PFSK-1 (cell line): ENCODE measurements around the gene GRID1.

ENCODE experiments used
- POLR2AphosphoS5 ChIP-seq: IDR thresholded peaks from 2 replicates; pipeline ENCODE4 v1.6.1; 2012; ENCODE audit warnings: low read depth, mild to moderate bottlenecking, control low read depth, low read length, moderate library complexity
- REST ChIP-seq, 2 experiments: IDR thresholded peaks; 2 replicates each; pipeline versions ENCODE4 v1.6.1 to v1.8.0; 2011 to 2012; ENCODE audit warnings: low read depth in 2 of 2, low read length in 2 of 2, control low read depth in 1 of 2, inconsistent platforms in 1 of 2, mild to moderate bottlenecking in 1 of 2, moderate library complexity in 1 of 2; ENCODE audit not compliant: insufficient read depth in 1 of 2
- SIN3A ChIP-seq: IDR thresholded peaks from 2 replicates; pipeline ENCODE4 v1.6.1; 2012; ENCODE audit warnings: mild to moderate bottlenecking, low read length, moderate library complexity, borderline replicate concordance; ENCODE audit not compliant: insufficient read depth

GRCh38 chr10:86085136-86085535, 281.5 kb downstream of the GRID1 start:
- TF ChIP-seq REST (IDR thresholded peaks at IDR 0.05; ENCODE audit: insufficient read depth in 1 of 2, low read depth in 2 of 2, low read length in 2 of 2) (no peak), SIN3A (no peak), POLR2AphosphoS5 (no peak)
